Endothelial cell of umbilical vein (primary cell): Measurements from ENCODE around the gene MTSS2. TPM values are rescaled to one million over a fixed set of nuclear protein-coding genes. Genes with fewer than 3 reads are reported as not detected.

Experiments used
- BruUV-seq: library from RNA; stranded (reverse); fragments of 400-500 nt; replicated peaks from 2 replicates; lab custom pipeline; 2021; lab: Mats Ljungman, UMichigan
- CTCF ChIA-PET: fragments of 300-600, 350-600 bp; sonication (Branson Sonifier 250); formaldehyde crosslinking; loops from one replicate; lab custom pipeline; 2021; ENCODE audit warnings: antibody characterized with exemption, inconsistent platforms; lab: Charles Lee
- POLR2A ChIA-PET: fragments of 300-600, 350-600 bp; sonication (Branson Sonifier 250); formaldehyde crosslinking; loops from one replicate; lab custom pipeline; 2021; ENCODE audit warnings: antibody characterized with exemption, inconsistent platforms; lab: Charles Lee
- DNase-seq: peaks from one replicate; pipeline ENCODE4 v3.0.0-alpha.2; 2011; ENCODE audit warnings: low read depth, low spot score
- FAIRE-seq: peaks from 2 replicates; lab custom pipeline; 2011; peaks lifted over from hg19 to GRCh38; lab: Jason Lieb, UNC
- H2AFZ ChIP-seq: 2 replicates; pipeline ENCODE4 v1.6.0; 2012; ENCODE audit warnings: low read depth, low read length, control low read depth, inconsistent platforms
- H3K27ac ChIP-seq: 2 replicates; pipeline ENCODE4 v1.5.1; 2011; ENCODE audit warnings: low read depth, mild to moderate bottlenecking, control low read depth, low read length, moderate library complexity; ENCODE audit not compliant: insufficient read depth
- H3K27me3 ChIP-seq, 2 experiments: 2 replicates each; pipeline versions ENCODE4 v1.6.0 to v1.6.1; 2011; ENCODE audit warnings: low read length in 2 of 2, mixed read lengths in 1 of 2; ENCODE audit not compliant: control insufficient read depth in 2 of 2, insufficient read depth in 2 of 2
- H3K36me3 ChIP-seq, 2 experiments: 2 replicates in 1 of 2; 3 replicates in 1 of 2; pipeline ENCODE4 v1.5.1; 2011; ENCODE audit warnings: low read length in 2 of 2, mild to moderate bottlenecking in 1 of 2, moderate library complexity in 1 of 2; ENCODE audit not compliant: control insufficient read depth in 2 of 2, insufficient read depth in 2 of 2; ENCODE audit errors: extremely low read depth in 1 of 2
- H3K4me1 ChIP-seq: 3 replicates; pipeline ENCODE4 v1.5.1; 2011; ENCODE audit warnings: mild to moderate bottlenecking, low read length; ENCODE audit not compliant: control insufficient read depth, insufficient read depth; ENCODE audit errors: extremely low read depth
- H3K4me2 ChIP-seq: 2 replicates; pipeline ENCODE4 v1.6.1; 2011; ENCODE audit warnings: low read length, control low read depth, mixed read lengths; ENCODE audit not compliant: insufficient read depth
- H3K4me3 ChIP-seq, 3 experiments: fragments of 200-600 bp in 1 of 3; sonication (generic), shearing (Covaris generic) in 1 of 3; replicated peaks in 1 of 3; 2 replicates each; pipeline ENCODE4 v1.5.1; 2011 to 2016; ENCODE audit warnings: control low read depth in 3 of 3, low read length in 3 of 3, mild to moderate bottlenecking in 2 of 3, inconsistent platforms in 1 of 3, low read depth in 1 of 3, moderate library complexity in 1 of 3; ENCODE audit not compliant: insufficient read depth in 1 of 3
- H3K79me2 ChIP-seq: 2 replicates; pipeline ENCODE4 v1.6.0; 2012; ENCODE audit warnings: low read length, inconsistent platforms; ENCODE audit not compliant: control insufficient read depth, insufficient read depth
- H3K9ac ChIP-seq: replicated peaks from 2 replicates; pipeline ENCODE3; 2011; ENCODE audit warnings: low read length, control low read depth; ENCODE audit not compliant: insufficient read depth; ENCODE audit errors: extremely low read depth
- H3K9me1 ChIP-seq: replicated peaks from 3 replicates; pipeline ENCODE4 v1.6.0; 2011; ENCODE audit warnings: mild to moderate bottlenecking, low read length; ENCODE audit not compliant: control insufficient read depth, insufficient read depth; ENCODE audit errors: extremely low read depth
- H3K9me3 ChIP-seq: replicated peaks from 2 replicates; pipeline ENCODE4 v1.5.1; 2012; ENCODE audit warnings: low read length, inconsistent platforms; ENCODE audit not compliant: control insufficient read depth, insufficient read depth
- H4K20me1 ChIP-seq: replicated peaks from 2 replicates; pipeline ENCODE3; 2011; ENCODE audit warnings: mild to moderate bottlenecking, low read length; ENCODE audit not compliant: control insufficient read depth, insufficient read depth; ENCODE audit errors: extremely low read depth
- CTCF ChIP-seq, 2 donors: IDR thresholded peaks; 1 replicate in 1 of 2; 2 replicates in 1 of 2; pipeline ENCODE4 v1.5.1; 2011; ENCODE audit warnings: low read length in 2 of 2, mild to moderate bottlenecking in 2 of 2, moderate library complexity in 2 of 2, control low read depth in 1 of 2, inconsistent platforms in 1 of 2, low read depth in 1 of 2; ENCODE audit not compliant: insufficient read depth in 1 of 2; ENCODE audit errors: extremely low read depth in 1 of 2
- EZH2 ChIP-seq: IDR thresholded peaks from 2 replicates; pipeline ENCODE4 v1.6.1; 2012; ENCODE audit warnings: borderline replicate concordance, low read depth, mild to moderate bottlenecking, moderate library complexity, low read length, inconsistent platforms; ENCODE audit not compliant: severe bottlenecking
- FOS ChIP-seq: IDR thresholded peaks from 2 replicates; pipeline ENCODE4 v1.6.1; 2011; ENCODE audit warnings: mild to moderate bottlenecking, low read length, moderate library complexity, borderline replicate concordance; ENCODE audit not compliant: insufficient read depth
- MYC ChIP-seq: IDR thresholded peaks from one replicate; pipeline ENCODE4 v1.6.1; 2011; ENCODE audit warnings: mild to moderate bottlenecking, low read depth, low read length
- POLR2A ChIP-seq: IDR thresholded peaks from 2 replicates; pipeline ENCODE4 v1.6.1; 2012; ENCODE audit warnings: low read depth, mild to moderate bottlenecking, control low read depth, low read length
- POLR2AphosphoS5 ChIP-seq: IDR thresholded peaks from 2 replicates; pipeline ENCODE4 v1.6.1; 2012; ENCODE audit warnings: low read depth, mild to moderate bottlenecking, control low read depth, low read length, moderate library complexity; ENCODE audit not compliant: insufficient read depth
- dilution Hi-C: fragments of 300-500 bp; cut with MboI; formaldehyde crosslinking; loops from one replicate; pipeline ENCODE4 v1.15.0; 2019; ENCODE audit warnings: low sequenced_read_pairs; ENCODE audit not compliant: extremely low pct_ligation_motif_present
- intact Hi-C: fragments of 100-400 bp; cut with micrococcal nuclease; formaldehyde crosslinking; loops from one replicate; pipeline ENCODE4 v1.10.0; 2022
- polyA plus RNA-seq, 4 experiments: library from polyadenylated mRNA; depleted of rRNA in 3 of 4; stranded (reverse) in 3 of 4; unstranded in 1 of 4; fragments of >200 nt; gene quantifications; 2 replicates each; pipeline versions ENCODE4 v1.2.1 to v1.2.3, GENCODE V29; 2011 to 2012; ENCODE audit warnings: missing spikeins in 1 of 4
- total RNA-seq: library from RNA; stranded (reverse); gene quantifications from 2 replicates; pipeline ENCODE4 v1.2.3, GENCODE V29; 2021

The MTSS2 gene
- total and polyA plus RNA-seq, 2 donors (not counting 3 experiments of a cell fraction or from before 2014, with no cell fraction given) = 38.4 to 42.3 TPM

- Histone ChIP-seq H3K4me2 (no peak overlapping the region), H3K4me3 (no peak overlapping the region), H3K79me2 (peaks cover 11% of the 10 kb centered on the region), H3K36me3 (no peaks in the 10 kb centered on the region), H4K20me1 (no peaks in the 10 kb centered on the region), H3K27me3 (no peaks in the 10 kb centered on the region), H3K9me3 (no peaks in the 10 kb centered on the region), H3K9ac (no peak overlapping the region), H2AFZ (no peak overlapping the region), H3K27ac (no peak overlapping the region), H3K4me1 (peaks cover 28% of the 10 kb centered on the region), H3K9me1 (no peaks in the 10 kb centered on the region)
- TF ChIP-seq POLR2A (no peak), FOS (no peak), POLR2AphosphoS5 (no peak)
- BruUV-seq = no TSS peak
- dilution Hi-C loops (no loop called here), intact Hi-C loops (loop anchor here (2.0 to 5.0 kb wide), 2 partner anchors 17 to 1502 kb away; partner anchors contain the start of gene SNTB2)
- ChIA-PET POLR2A (no interaction called here), CTCF (interaction anchor here (1.2 to 5.1 kb wide), 3 partner anchors 9 to 81 kb away, joined by 3 to 53 read pairs (median 20); no protein-coding TSS in a partner anchor)
- FAIRE-seq = no peak
- no peak for DNase-seq
Measured at GRCh38 chr16:70689035-70689969, 3.4 kb upstream of the MTSS2 start.

- dilution Hi-C loops = no loop called here
- Histone ChIP-seq H4K20me1 (no peaks in the 10 kb centered on the region), H3K4me3 (no peak overlapping the region), H3K27me3 (no peaks in the 10 kb centered on the region), H3K36me3 (peaks cover 0 to under 1% of the 10 kb centered on the region in 2 experiments), H3K9me3 (no peaks in the 10 kb centered on the region), H3K4me2 (no peak overlapping the region), H3K79me2 (peaks cover 19% of the 10 kb centered on the region), H3K4me1 (peaks cover 21% of the 10 kb centered on the region), H3K27ac (peak overlapping the region; percentile 9), H2AFZ (no peak overlapping the region), H3K9me1 (no peaks in the 10 kb centered on the region), H3K9ac (no peak overlapping the region)
- FAIRE-seq = peak; percentile 88
- ChIA-PET CTCF (interaction anchor here (0.8 to 5.1 kb wide), 8 partner anchors 8 to 82 kb away, joined by 3 to 53 read pairs (median 4); no protein-coding TSS in a partner anchor), POLR2A (no interaction called here)
- TF ChIP-seq CTCF (IDR thresholded peaks at IDR 0.05; ENCODE audit: extremely low read depth in 1 of 2, insufficient read depth in 1 of 2, low read depth in 1 of 2, low read length in 2 of 2) (no peak), POLR2A (peak; percentile 51), EZH2 (no peak), POLR2AphosphoS5 (peak; percentile 64), MYC (no peak)
- no TSS peak for BruUV-seq
- peak; percentile 88 for DNase-seq
- intact Hi-C loops = loop anchor here (2.0 to 5.0 kb wide), 2 partner anchors 19 to 1501 kb away; partner anchors contain the start of gene SNTB2
Measured at GRCh38 chr16:70688246-70688742, 2.4 kb upstream of the MTSS2 start.
